ENCODE results near the gene AKR1B15.
"Not testable (repeated sequence)": the region's sequence is repeated elsewhere in the genome, so short reads cannot be mapped to it uniquely, and the experiment has no call there.

Gene AKR1B15

DNA sequence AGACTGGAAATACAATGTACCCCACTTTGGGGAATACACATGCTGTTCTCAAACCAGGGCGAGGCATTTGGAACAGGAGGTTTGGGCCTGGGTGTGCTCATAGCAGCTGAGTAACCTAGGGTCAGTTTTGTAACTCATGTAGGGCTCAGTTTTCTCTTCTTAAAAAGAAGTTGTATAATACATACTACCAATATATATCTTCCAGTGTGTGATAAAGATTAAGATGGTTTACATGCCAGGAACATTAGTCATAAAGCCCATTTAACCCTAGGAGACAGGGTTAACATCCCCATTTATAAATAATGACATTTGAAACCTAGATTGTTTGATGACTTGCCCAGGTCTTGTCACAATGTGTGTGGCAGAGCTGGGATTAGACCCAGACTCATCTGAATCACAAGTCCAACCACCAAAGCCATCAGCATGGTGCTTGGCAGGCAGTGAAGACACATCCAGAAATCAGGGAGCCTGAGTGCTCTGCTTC is 15.6 kb upstream of the AKR1B15 start:
- DNase-seq, result no peak

DNA sequence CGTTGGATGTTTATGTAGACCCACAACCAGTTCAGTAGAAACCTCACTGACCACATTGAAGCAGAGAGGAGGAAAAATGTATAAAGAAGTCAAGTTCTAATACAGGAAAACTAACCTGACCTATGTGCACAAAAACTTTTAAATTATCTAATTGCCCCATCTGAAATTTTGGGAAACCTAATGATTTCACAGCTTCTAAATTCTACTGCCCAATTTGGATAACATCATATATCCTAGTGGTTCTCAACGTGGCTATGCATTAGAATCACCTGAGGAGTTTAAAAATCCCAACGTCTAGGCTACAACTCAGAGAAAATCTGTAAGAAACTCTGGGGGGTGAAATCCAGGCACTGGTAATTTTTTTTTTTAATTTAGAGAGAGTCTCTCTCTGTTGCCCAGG is 14.3 kb upstream of the AKR1B15 start:
- DNase-seq, result no peak

DNA sequence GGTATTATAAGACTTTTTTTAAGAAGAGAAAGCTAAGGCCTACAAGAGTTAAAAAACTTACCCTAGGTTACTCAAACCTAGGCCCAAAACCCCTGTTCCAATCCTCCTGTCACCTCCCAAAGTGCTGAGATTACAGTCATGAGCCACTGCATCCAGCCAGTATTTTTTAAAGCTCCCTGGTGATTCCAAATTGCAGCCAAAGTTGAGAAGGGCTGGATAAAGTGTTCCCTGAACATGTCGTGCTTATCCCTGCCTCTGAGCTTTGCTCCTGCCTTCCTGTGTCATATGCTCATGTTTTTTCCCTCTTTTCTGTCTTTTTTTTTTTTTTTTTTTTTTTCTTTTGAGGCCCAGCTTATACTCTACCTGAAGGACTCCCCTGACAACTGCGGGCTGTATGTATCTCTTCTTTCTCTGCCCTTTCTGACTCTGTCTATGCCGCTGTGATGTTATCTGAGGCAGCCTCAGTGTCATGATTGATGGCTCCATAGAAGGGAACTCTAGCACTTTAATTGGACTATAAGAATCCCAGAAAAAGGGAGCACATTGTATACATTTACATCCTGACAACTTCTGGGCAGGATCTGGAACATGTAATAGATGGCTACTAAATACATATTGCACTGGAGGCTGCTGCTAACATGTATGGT is 13.5 kb upstream of the AKR1B15 start:
- DNase-seq, result no peak

DNA sequence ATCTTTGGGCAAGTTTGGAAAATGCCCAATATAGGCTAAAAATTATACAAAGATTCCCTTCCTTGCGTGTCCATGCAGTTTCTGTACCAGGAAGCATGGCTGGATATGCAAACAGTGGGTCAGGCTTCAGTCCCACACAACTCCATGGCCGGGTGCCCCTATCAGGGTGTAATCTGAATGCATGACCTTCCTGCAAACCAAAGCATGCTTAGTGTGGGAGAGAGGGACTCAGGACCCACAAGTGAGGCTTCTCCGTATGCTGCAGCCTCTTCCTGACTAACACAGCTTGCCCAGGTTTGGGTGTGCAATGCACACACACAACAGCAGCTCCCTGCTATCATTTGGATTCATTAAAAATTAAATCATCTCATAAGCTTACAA is 13.0 kb upstream of the AKR1B15 start:
- no peak for DNase-seq

DNA sequence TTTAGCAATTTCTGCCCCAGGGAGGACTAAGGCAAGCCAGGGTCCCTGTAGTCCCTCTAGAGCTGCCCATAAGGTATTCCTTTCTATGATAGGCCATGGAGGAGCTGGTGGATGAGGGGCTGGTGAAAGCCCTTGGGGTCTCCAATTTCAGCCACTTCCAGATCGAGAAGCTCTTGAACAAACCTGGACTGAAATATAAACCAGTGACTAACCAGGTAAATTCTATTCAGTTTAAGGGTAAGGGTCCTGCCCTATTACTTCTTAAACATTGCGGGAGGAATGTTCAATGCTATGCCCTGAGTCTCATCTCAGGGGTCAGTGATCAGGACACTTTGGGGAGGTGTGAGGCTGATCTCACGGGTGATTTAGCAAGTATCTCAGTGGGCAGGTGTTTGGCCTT is 12.4 kb upstream of the AKR1B15 start:
- DNase-seq, result not testable (repeated sequence)

DNA sequence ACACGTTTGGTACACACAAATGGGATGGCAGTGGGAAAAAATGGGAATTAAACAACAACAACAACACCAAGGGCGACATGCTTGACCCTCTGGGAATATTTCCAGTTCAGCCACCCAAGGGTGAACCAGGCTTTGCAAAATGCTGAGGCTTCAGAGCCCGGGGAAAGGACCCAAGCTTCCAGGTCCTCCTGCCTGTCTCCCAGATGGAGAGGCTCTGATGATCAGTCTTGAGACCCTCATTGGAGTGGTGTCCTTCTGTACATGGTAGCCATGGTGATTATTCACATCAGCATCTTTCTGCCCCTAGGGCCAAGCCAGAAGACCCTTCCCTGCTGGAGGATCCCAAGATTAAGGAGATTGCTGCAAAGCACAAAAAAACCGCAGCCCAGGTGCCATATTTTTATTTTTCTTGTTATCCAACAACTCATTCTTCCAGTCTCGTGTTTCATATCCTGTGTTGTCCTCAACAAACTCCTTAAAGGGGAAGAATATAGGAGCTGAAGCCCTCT is 11.6 kb upstream of the AKR1B15 start:
- DNase-seq, result not testable (repeated sequence)

DNA sequence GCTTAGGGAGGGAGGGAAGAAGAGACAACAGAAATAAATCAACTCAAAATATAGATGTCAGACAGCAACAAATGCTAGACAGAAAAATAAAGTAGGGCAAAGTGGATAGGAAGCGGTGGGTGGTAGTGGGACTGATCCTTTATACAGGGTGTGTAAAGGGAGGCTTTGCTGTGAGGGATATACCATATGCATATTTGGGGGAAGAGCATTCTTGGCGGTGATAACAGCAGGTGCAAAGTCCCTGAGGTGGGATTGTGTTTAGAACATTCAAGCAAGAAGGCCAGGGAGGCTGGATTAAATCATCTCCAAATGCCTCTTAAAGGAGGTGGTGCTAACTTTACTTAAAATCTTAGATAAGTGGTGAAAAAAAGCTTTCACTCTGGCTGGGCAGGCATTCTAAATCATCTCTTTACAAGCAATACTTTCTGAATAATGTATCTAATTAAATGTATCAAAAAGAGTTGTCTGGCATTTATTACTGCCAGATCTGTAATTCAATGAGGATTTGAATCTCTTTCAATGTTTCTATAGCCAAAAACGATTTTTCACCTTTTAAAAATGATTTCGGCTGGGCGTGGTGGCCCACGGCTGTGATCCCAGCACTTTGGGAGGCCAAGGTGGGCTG is 9.4 kb upstream of the AKR1B15 start:
- DNase-seq, result no peak

DNA sequence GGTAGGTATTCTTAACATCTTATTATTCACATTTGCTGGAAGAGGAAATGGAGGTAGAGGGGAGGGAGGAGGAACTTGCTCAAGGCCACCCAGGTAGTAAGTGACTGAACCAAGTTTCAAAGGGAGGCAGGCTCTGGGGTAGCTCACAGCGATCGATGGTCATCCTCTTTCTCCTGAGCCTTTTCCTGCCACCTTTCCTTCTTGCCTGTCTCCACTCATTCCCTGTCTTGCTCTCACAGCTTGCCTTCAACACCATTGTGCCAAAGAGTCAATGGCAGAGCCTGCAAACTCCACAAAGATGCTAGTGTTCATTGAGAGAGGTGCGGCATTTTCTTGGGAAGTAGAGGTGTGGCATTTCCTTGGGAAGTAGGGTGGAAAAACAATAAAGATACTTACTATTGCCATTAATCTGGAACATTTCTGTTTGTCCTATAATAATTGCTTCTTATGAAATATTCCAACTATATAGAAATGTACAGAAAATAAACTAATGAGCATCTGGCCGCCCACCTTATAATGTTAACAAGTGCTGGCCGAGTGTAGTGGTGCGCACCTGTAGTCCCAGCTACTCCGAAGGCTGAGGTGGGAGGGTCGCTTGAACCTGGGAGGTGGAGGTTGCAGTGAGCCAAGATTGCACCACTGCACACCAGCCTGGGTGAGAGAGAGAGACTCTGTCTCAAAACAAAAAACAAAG is 7.3 kb upstream of the AKR1B15 start:
- not testable (repeated sequence) for DNase-seq

DNA sequence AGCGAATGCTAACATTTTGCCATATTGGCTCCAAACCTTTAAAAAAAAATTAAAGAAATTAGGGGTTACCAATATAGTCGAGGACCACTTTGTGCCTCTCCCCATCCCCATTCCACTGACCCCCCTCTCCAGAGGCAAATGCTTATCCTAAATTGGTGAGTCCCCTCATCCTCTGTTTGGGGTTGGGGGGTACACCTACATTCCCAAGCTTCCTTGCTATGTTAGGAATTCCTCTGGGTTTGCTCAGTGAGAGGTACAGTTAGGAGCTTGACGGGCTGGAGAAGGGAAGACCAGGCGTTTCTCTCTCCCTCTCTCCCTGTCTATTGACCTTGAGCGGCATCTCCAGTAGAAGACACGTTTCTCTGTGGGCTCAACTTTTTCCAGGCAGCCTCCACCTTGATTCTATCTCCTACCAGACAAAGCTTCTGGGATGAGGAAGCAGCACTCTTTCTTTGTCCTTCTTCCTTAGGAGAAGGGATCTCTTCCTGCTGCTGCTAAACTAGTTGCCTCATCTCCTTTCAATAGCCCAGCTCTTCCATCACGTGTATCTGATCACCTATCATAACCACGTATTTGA is 6.6 kb upstream of the AKR1B15 start:
- no peak for DNase-seq

DNA sequence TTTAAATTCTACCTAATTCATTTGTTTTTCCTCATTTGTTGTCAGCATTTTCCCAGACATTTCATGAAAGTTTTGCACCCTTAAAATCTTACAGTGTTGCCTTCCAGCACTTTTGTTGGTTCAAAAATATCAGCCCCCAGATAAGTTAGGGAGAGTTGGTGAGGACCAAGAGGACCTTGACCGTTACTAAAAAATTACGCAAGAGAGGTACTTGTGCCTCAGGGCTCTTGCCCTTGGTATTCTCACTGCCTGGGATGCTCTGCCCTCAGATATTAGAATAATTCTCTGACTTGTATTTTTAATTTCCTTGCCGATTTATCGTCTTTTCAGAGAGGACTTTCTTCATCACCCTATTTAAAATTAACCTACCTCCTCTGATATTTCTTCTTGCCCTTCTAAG is 3.5 kb upstream of the AKR1B15 start:
- no peak for DNase-seq

DNA sequence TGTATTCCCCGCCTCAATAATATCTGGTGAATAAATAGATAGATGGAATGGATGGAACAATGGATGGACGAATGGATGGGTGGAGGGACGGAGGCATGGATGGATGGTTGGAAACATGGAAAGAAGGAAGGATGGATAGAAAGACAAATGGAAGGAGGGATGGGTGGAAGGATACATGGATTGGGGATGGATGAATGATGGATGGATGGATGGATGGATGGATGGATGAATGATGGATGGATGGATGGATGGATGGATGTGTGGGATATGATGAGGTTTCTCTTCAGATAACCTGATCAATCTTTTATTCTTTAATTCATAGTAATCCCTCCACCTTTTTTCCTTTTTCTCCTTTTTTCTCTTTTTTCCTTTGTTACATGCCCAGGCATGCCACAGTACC is 3.0 kb upstream of the AKR1B15 start:
- DNase-seq, result no peak

DNA sequence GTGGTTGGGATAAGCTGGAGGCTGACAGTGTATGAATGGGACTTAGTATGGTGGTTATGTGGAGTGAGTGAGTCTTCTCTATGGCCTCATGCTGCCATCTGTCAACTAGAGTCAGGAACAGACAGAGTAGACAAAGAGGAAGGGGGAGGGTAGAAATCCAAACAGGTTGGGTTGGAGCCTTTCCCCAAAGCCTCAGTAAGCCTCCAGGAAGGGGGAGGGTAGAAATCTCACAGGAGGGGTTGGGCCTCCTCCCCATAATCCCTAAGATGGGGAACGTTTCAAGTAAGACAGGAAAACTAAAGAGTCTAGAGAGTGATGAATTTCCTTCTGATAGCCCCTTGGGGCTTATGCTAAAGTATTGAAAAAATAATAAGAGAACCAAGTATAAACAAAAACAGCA is 2.0 kb upstream of the AKR1B15 start:
- no peak for DNase-seq

DNA sequence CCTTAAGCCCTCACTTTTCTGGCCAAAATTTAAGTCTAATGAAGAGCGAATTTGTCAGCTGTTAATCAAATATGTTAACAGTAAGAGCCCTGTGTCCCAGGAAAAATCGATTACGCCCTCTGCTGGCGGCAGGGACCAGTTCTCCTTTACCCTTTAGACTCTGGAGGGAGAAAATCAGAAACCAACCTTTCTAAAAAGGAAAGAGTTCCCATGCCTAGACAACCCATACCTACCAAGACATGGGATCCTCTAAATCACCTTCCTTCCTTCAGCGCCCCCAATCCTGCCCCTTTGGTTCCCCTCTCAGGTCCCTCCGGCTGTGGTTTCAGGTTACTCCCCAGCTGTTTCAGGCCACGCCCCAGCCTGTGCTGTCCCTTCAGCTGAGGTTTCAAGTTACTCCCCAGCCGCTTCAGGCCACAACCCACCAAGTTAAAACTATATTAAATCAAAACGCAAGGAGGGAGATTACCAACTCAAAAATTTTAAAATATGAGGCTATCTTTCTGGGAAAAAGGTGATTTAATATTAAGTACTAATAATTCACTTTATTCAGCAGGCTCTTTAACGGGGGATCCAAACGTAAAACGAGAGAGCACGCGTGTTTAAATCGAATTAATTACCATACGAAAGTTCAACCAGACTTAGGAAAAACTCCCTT is 1.4 kb upstream of the AKR1B15 start:
- peak; percentile 68 to 75 for DNase-seq

DNA sequence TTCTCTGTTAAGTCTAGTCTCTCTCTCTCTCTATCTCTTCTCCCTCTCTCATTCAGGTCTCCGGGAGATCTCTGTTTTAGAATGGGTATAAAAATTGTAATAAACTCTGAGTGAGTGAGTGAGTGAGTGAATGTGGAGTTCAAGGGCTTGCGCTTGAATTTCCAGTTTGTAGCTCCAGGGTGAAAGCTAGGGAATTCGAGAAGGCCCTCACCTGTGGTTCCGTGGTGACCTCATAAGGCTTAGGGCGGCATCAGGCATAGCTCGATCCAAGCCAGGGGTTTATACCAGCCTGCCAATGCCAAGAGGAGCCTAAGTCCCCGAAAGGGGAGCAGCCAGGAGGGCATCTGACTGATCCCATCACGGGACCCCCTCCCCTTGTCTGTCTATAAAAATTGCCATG is 456 bp downstream of the AKR1B15 start:
- no peak for DNase-seq

DNA sequence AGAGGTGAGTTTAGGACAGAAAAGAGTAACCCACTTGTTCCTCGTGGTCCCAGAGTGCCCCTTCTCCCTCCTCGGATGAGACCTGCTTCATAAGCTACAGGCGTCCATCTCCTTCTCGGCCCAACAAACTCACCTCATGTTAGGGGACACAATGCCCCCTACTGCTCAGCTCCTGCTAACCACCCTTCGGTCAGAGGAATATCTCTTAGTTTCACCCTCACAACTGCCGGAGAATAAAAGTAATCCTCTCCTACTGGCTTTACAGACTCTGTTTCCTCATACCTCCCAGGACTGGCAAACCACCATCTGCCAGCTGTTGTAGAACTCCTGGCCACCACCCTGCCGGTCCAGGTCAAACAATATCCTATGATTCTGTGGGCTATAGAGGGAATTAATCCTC is 3.2 kb downstream of the AKR1B15 start:
- no peak for DNase-seq

DNA sequence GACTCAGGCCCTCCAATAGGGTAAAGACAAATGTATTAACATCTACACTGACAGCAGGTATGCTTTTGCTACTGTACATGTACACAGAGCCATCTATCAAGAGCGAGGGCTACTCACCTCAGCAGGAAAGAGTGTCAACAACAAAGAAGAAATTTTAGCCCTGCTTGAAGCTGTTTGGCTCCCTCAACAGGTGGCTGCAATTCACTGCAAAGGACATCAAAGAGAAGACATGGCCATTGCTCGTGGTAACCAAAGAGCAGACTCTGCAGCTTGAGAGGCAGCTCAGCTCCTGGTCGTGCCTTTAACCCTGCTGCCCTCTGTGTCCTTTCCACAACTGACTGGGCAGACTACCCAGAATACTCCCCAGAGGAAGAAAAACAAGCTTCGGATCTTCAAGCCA is 5.1 kb downstream of the AKR1B15 start:
- DNase-seq, result no peak

DNA sequence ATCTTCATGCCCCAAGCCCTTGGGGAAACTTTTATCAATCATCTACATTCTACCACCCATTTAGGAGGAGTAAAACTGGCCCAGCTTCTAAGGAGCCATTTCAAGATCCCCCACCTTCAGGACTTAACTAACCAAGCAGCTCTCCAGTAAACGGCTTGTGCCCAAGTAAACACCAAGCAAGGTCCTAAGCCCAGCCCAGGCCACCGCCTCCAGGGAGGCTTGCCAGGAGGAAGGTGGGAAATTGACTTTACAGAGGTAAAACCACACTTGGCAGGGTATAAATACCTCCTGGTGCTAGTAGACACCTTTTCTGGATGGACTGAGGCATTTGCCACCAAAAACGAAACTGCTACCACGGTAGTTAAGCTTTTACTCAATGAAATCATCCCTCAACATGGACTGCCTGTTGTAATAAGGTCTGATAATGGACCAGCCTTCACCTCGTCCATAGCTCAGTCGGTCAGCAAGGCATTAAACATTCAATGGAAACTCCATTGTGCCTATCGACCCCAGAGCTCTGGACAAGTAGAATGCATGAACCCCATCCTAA is 5.6 kb downstream of the AKR1B15 start:
- DNase-seq, result no peak

DNA sequence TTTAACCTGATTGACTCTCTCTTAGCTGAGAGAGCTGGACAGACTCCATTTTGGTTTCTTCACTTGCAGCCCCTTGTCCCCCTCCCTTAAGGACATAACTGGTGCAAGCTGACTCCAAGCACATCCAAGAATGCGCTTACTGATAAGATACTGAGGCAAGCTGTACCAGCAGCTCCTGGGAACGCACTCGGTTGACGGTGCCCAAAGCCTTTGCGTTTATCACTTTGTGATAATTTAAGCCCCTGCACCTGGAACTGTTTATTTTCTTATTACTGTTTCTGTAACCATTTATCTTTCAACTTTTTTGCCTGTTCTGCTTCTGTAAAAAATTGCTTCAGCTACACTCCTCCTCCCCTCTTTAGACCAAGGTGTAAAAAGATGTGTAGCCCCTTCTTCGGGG is 8.5 kb downstream of the AKR1B15 start:
- DNase-seq, result no peak

DNA sequence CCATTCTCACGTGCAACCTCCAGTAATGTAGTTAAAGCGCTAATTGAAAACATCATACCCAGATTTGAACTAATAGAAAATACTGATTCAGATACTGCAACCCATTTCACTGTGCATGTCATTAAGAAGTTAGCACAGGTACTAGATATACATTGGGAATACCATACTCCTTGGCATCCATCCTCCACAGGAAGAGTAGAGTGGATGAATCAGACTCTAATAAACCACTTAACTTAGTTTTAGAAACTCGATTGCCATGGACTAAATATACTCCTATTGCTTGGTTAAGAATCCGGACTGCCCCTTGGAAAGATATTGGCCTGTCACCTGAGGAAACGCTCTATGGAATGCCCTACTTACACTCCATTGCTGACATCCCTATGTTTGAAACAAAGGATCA is 9.5 kb downstream of the AKR1B15 start:
- DNase-seq, result no peak

DNA sequence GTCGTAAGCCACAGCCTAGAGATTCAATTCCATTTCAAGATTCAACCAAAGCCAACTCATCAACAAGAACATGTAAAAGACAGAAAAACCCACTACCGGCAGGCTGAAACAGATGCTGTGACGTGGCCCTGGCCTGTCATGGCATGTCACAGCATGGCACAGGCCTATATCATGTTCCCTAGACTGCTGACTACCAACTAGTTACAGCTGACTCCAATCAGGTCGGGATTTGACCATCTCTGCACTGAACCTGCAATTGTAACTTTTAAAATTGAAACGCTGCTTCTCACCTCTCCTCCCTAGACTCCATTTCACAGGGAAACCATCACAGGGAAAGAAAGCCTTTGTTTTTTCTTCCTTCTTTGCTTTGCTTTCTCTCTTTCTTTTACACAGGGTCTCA is 12.7 kb downstream of the AKR1B15 start:
- not testable (repeated sequence) for DNase-seq

DNA sequence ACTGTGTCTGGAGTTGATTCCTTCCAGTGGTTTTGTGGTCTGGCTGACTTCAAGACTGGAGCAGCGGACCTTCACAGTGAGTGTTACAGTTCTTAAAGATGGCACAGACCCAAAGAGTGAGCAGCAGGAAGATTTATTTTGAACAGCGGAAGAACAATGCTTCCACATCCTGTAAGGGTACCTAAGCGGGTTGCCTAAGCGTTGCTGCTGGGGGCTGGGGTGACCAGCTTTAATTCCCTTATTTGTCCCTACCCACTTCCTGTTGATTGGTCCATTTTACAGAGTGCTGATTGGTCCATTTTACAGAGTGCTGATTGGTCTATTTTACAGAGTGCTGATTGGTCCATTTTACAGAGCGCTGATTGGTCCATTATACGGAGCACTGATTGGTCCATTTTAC is 13.2 kb downstream of the AKR1B15 start:
- DNase-seq, result no peak

DNA sequence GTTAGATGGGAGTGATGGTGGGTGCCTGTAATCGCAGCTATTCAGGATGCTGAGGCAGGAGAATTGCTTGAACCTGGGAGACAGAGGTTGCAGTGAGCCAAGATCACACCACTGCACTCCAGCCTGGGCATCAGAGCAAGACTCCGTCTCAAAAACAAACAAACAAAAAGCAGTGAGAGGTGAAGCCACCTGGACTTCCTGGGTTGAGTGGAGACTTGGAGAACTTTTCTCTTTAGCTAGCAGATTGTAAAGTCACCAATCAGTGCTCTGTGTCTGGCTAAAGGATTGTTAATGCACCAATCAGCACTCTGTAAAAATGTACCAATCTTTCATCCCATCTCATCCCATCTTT is 14.5 kb downstream of the AKR1B15 start:
- DNase-seq, result not testable (repeated sequence)

DNA sequence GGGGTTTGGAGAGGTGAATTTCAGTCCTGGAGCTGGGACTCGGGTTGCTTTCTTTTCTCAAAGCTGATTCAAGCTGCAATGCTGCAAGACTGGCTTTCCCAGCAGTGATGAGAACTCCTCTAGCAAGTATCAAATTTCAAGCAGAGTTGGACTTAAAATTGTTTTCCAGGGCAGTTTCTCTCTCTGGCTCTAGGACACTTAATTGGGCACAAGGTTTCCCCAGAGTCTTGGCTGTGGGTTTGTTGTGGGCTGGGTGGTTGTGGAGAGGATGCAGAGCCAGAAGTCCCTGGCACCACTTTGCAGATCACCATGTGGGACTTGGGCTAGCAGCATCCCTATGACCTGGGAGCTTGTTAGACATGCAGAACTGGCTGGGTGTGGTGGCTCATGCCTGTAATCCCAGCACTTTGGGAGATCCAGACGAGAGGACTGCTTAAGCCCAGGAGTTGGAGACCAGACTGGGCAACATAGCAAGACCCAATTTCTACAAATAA is 16.8 kb downstream of the AKR1B15 start:
- DNase-seq, result no peak
